GM06990 (cell line): ENCODE results near the gene CDK5R2.

Experiments used
- DNase-seq: peaks from one replicate; pipeline ENCODE4 v3.0.0-alpha.2; 2011; ENCODE audit not compliant: insufficient read length; ENCODE audit errors: extremely low read depth
- H3K27me3 ChIP-seq: replicated peaks from 2 replicates; pipeline ENCODE4 v1.6.0; 2011; ENCODE audit warnings: low read length; ENCODE audit not compliant: control insufficient read depth, insufficient read depth
- H3K36me3 ChIP-seq: 2 replicates; pipeline ENCODE4 v1.5.1; 2011; ENCODE audit warnings: low read length; ENCODE audit not compliant: control insufficient read depth, insufficient read depth
- H3K4me3 ChIP-seq: replicated peaks from 2 replicates; pipeline ENCODE4 v1.5.1; 2011; ENCODE audit warnings: low read depth, mild to moderate bottlenecking, control low read depth, low read length
- CTCF ChIP-seq: IDR thresholded peaks from 2 replicates; pipeline ENCODE4 v1.5.1; 2011; ENCODE audit warnings: low read length, control low read depth, mild to moderate bottlenecking, inconsistent platforms; ENCODE audit not compliant: insufficient read depth, poor library complexity, severe bottlenecking

CDK5R2 gene

GRCh38 chr2:218997731-218998130 lies 38.3 kb downstream of the CDK5R2 start:
- Histone ChIP-seq H3K27me3 (peaks cover 14% of the 10 kb centered on the region), H3K36me3 (no peaks in the 10 kb centered on the region), H3K4me3 (no peak overlapping the region)
- no peak for TF ChIP-seq CTCF
- DNase-seq, result no peak

GRCh38 chr2:218998414-218999002 lies 39.0 kb downstream of the CDK5R2 start:
- TF ChIP-seq CTCF, result no peak
- no peak for DNase-seq
- Histone ChIP-seq H3K36me3 (no peaks in the 10 kb centered on the region), H3K4me3 (no peak overlapping the region), H3K27me3 (peaks cover 14% of the 10 kb centered on the region)

- peaks cover 11% of the 10 kb centered on the region for H3K27me3 ChIP-seq
- no peak overlapping the region for H3K4me3 ChIP-seq
- H3K36me3 ChIP-seq, result no peaks in the 10 kb centered on the region
- no peak for TF ChIP-seq CTCF
- no peak for DNase-seq
Measured at GRCh38 chr2:218999021-218999880, 39.8 kb downstream of the CDK5R2 start.

- H3K4me3 ChIP-seq, result no peak overlapping the region
Measured at GRCh38 chr2:218999881-219000568, 40.6 kb downstream of the CDK5R2 start.

GRCh38 chr2:219000569-219000960 lies 41.1 kb downstream of the CDK5R2 start:
- Histone ChIP-seq H3K36me3 (no peaks in the 10 kb centered on the region), H3K4me3 (no peak overlapping the region), H3K27me3 (peaks cover 6% of the 10 kb centered on the region)
- no peak for TF ChIP-seq CTCF
- DNase-seq, result no peak

More at GRCh38 chr2:218999881-219000568, 40.6 kb downstream of the CDK5R2 start:
- no peak for DNase-seq
- no peak for TF ChIP-seq CTCF
- Histone ChIP-seq H3K27me3 (peaks cover 8% of the 10 kb centered on the region), H3K36me3 (no peaks in the 10 kb centered on the region)
